Measurements from ENCODE around the gene SEC14L5. TPM values are rescaled to one million over a fixed set of nuclear protein-coding genes. Genes with fewer than 3 reads are reported as not detected.
A peak's percentile ranks its signal among the peaks of the same experiment; 100 is the strongest.

The SEC14L5 gene
- total RNA-seq, 1 experiment from 2014 or later = 0.27 TPM

- no peaks in the 10 kb centered on the region for H3K36me3 ChIP-seq (ENCODE audit: control insufficient read depth in 1 of 2, insufficient read depth in 2 of 2, low read length in 2 of 2)
- H4K20me1 ChIP-seq (ENCODE audit: insufficient read depth) = no peaks in the 10 kb centered on the region
- no peaks in the 10 kb centered on the region for H3K9me3 ChIP-seq (ENCODE audit: control insufficient read depth in 1 of 2, insufficient read depth in 1 of 2, low read depth in 1 of 2, low read length in 2 of 2)
- H3K27me3 ChIP-seq (ENCODE audit: insufficient read depth, low read length) = no peaks in the 10 kb centered on the region
- no peaks in the 10 kb centered on the region for H3K79me2 ChIP-seq (ENCODE audit: insufficient read depth, low read length)
- ATAC-seq = peak; percentile 83
- RAD21 ChIA-PET (ENCODE audit: low non-redundant PET in 1 of 2, low total read pairs in 2 of 2, uncharacterized antibody in 2 of 2, unreplicated experiment in 2 of 2) = no interaction called here
- CTCF ChIA-PET = no interaction called here
- POLR2A ChIA-PET = no interaction called here
- TF ChIP-seq YY1 (IDR thresholded peaks at IDR 0.05; ENCODE audit: extremely low read depth, insufficient replicate concordance, low read depth, low read length) = no peak
- peak; percentile 65; the same call in 1 of the 2 replicates for TF ChIP-seq JUND (IDR thresholded peaks at IDR 0.05)
- TF ChIP-seq ZFX (IDR thresholded peaks at IDR 0.05) = no peak
- TF ChIP-seq FOSL1 (IDR thresholded peaks at IDR 0.05; ENCODE audit: low read depth) = peak; percentile 53; the same call in 1 of the 2 replicates
- TF ChIP-seq EGR1 (IDR thresholded peaks at IDR 0.05; ENCODE audit: low read depth) = peak; percentile 32; the same call in 1 of the 2 replicates
- TF ChIP-seq ZBTB33 (IDR thresholded peaks at IDR 0.05; ENCODE audit: extremely low read depth, insufficient replicate concordance, low read length) = no peak
- TF ChIP-seq CBX3 (IDR thresholded peaks at IDR 0.05; ENCODE audit: low read depth) = peak; percentile 30; the same call in 1 of the 2 replicates
- TF ChIP-seq, protein P1, sequence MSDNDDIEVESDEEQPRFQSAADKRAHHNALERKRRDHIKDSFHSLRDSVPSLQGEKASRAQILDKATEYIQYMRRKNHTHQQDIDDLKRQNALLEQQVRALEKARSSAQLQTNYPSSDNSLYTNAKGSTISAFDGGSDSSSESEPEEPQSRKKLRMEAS (IDR thresholded peaks at IDR 0.05) = peak; percentile 19
- peak; percentile 43; the same call in 1 of the 2 replicates for TF ChIP-seq SP1 (IDR thresholded peaks at IDR 0.05; ENCODE audit: low read depth)
- peak overlapping the region; percentile 16; the same call in 1 of the 2 replicates for H3K27ac ChIP-seq (ENCODE audit: low read depth, low read length)
- no TSS peak for BruUV-seq (replicated peaks)
- no peaks in the 10 kb centered on the region for H3K9me2 ChIP-seq (ENCODE audit: insufficient read depth)
- H2AFZ ChIP-seq (ENCODE audit: low read depth, low read length, poor library complexity, severe bottlenecking) = no peak overlapping the region
- intact Hi-C loops (cut with micrococcal nuclease) = no loop called here
- peak; percentile 58 for DNase-seq (ENCODE audit: low read depth, low spot score)
- H3K4me1 ChIP-seq (ENCODE audit: control insufficient read depth in 1 of 2, insufficient read depth in 2 of 2, low read length in 2 of 2) = peaks cover 15 to 32% of the 10 kb centered on the region in 2 experiments
- peak overlapping the region; percentile 58 for H3K4me2 ChIP-seq (ENCODE audit: low read length)
- peak overlapping the region; percentile 7 for H3K9ac ChIP-seq (ENCODE audit: low read length)
- H3K4me3 ChIP-seq (replicated peaks in 1 of 2; ENCODE audit: low read depth in 1 of 2, low read length in 2 of 2) = peak overlapping the region in 1 of 2 experiments; percentile 26; a peak in 2 of 4 replicates
These were observed 83.5 kb downstream of the SEC14L5 start for GRCh38 chr16:5041600-5042133.
